Measurements from ENCODE around the gene GLRX3.

GRCh38 chr10:130212746-130213145 lies 76.6 kb downstream of the GLRX3 start:
- TF ChIP-seq POLR2A (IDR thresholded peaks at IDR 0.05; ENCODE audit: low read depth, low read length) (no peak), CBX5 (IDR thresholded peaks at IDR 0.05; ENCODE audit: low read depth) (no peak), CTCF (IDR thresholded peaks at IDR 0.05 in 2 of 3, conservative IDR thresholded peaks at IDR 0.05 in 1 of 3; ENCODE audit: control insufficient read depth in 2 of 3, extremely low read depth in 1 of 3, insufficient read depth in 1 of 3, low read depth in 3 of 3, low read length in 3 of 3) (no peak), DPF2 (IDR thresholded peaks at IDR 0.05) (no peak), SIX5 (IDR thresholded peaks at IDR 0.05; ENCODE audit: low read depth, low read length, severe bottlenecking) (no peak), NBN (IDR thresholded peaks at IDR 0.05) (no peak), POLR2AphosphoS5 (IDR thresholded peaks at IDR 0.05; ENCODE audit: low read length) (no peak)
